ENCODE measurements around the gene PBX1.

Gene PBX1

DNA sequence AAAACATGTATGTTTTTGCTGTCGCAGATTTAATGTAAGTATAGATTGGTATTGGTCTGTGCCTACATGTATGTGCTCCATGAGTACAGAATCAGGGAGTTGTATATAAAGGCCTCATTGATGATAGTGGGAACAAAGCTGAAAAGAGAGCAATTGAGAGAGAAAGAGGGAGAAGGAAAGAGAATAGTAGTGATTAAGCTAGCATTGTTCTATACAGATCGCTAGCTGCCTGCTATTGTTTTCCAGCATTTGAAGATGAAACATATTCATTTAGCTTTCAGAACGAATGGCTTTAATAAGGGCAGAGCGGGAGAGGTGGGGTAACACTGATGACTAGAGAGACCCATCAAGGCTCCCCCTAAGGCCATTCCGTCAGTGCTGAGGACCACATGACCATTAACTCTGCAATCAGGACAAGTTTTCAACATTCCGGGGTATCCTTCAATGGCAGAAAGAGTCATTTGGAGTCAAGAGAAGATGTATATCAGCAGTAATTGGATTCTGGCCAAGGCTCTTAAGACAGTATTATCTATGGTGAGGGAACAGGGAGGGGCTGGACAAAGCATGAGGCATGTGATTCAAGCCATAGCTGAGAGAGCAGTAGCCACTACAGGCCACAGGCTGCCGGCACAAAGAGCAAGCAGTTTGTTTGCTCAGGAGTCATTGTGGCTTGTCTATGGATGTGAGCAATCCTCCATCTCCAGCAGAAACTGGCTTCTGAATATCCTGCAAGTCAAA, 176.5 kb downstream of the PBX1 start:
- DNase-seq = no peak

DNA sequence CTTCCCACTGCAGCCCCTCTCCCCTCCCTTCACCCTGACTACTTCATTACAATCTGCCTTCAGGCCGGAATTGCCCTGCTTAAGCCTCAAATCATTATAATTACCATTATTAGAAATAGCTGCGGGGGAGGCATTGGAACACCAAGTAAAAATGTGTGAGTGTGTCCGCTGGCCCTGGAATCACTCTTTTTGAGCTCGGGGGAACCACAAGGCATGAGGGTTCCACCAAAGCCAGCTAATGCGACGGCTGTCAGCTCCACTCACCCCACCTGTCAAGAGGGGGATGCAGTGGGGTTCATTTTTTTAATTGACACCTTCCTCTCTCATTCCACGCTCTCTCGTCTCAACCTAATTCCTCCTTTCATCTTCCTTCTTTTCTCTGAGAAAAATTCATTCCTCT, 177.2 kb downstream of the PBX1 start:
- DNase-seq = no peak

DNA sequence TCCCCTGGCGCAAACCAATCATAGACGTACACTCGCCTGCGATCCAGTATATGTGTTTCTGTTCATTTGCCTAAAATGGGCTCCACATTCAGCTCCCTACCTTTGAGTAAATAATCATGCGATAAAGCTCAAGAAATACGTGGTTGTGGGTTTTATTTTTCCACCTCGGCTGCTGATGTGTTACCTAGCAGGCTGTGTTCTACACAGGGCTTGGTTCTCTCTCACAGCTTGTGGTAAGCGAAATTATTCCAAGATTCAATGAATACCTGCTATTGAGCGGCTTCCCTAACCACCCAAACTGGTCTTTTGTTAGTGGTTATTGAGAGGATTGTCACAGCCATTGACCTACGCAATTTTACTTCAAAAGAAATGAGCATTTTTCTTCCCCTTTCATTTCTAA, 180.2 kb downstream of the PBX1 start:
- no peak for DNase-seq

DNA sequence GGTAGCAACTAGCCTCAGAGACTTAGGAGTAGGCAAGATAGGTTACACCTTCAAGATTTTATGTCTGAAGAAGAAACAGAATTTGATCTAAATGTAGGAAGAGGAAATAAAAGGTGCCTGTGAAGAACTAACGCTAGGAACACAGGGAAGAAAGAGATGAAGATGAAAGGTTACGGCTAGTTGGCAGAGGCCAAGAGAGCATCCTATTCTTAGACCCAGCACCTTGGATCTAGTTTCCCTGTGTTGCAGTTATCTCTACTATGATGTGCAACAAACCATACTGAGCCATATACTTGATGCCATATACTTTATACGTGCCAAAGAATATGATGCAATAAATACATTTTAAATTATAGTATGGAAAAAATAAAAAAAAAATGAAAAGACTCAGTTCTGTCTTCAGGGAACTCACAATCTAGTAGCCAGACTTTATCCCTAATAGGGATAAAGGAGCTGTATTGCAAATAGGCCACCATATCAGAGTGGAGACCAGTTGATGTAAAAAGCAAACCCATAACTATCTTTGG, 181.1 kb downstream of the PBX1 start:
- no peak for DNase-seq

DNA sequence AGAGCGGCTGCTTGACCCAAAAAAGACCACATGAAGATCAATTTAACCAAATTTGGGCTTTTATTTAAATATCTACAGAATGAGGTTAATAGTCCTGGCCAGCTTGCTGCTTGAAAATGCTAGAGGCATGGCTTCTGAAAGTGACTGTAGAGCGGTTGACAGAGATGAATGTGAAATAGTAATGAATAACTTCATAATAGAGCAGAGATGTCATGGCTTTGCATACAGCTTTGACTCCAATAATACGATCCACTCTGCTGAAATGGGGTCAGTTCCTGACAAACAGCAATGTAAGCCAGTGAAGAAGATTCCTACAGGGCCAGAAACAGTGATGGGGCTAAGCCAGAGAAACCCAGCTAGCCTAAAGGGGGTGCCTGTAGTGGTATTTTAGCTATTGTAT, 183.8 kb downstream of the PBX1 start:
- no peak for DNase-seq

DNA sequence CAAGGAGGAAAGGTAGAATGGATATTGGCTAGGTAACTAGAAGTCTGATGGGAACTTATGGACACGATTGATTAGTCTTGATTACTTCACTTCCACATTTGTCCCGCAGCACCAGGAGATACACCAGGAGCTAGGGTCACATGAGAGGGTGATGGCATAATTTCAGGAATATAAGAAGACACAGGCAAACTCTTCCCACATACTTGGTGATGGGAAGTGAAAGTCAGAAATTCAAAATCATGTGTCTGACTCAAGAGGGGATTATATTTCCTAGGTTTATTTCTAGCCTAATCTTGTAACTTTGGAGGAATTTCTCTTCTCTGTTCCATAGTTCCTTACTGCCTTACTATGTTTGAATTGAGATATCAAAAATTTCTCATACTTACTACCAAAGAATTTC, 185.0 kb downstream of the PBX1 start:
- no peak for DNase-seq

DNA sequence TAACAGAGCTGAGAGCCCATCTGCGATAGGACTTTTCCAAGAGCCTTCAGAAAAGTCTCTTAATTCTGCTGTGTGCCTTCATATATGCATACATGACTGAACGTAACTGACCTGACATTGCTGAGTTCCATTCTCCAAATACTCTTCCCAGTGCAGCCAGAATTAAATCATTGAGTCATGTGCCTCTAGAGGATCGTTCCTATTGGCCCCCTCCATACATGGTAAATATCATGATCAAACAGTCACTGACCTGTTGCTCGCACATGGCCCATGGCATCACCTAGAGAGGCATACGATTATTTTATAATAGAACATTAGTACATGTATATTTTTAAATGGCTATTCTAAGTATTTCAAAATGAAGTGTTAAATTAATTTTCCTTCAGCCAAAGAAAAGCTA, 186.8 kb downstream of the PBX1 start:
- no peak for DNase-seq

DNA sequence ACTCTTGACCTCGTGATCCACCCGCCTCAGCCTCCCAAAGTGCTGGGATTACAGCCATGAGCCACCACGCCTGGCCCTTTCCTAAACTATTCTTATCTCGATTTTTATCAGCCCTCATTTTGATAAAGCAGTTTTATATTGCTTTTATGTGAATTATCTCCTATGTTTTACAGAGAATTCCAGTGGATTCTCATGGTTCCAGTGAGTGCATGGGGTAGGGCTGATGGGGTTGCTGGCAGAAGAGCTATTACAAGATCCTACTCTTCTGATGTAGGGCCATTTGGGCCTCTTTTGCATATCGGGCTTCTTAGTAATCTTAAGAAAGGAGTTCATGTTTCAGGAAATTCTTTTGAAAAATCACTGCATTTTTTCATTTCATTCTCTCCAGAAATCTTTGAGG, 187.6 kb downstream of the PBX1 start:
- no peak for DNase-seq

DNA sequence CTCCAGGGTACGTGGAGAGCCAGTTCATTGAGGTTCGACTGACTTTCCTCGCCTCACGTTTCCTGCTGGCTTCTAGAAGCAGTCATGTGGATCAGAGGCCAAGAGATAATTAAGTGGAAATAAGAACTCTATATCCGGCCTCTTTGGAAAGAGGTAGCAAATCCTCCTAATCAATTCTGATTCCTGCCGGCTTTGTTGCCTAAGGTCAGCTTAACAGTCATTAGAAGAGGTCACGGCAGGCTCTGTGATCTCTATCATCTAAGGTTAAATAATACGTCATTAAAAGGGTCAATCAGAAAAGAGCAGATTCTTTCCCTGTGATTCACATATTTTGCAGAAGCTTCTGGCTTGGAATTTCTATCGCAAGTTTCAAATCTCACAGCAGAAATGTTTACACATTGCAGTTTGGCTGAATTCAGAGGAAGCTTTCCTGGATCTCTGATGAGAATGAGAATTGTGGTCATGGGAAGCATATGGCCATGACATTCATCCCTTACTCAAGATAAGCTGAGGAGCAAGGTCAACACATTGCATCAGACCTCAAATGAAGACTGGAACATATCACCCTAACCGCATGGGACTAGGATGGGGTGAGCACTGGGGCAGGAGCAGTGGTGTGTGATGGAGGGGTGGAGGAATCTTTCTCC, 189.4 kb downstream of the PBX1 start:
- no peak for DNase-seq

DNA sequence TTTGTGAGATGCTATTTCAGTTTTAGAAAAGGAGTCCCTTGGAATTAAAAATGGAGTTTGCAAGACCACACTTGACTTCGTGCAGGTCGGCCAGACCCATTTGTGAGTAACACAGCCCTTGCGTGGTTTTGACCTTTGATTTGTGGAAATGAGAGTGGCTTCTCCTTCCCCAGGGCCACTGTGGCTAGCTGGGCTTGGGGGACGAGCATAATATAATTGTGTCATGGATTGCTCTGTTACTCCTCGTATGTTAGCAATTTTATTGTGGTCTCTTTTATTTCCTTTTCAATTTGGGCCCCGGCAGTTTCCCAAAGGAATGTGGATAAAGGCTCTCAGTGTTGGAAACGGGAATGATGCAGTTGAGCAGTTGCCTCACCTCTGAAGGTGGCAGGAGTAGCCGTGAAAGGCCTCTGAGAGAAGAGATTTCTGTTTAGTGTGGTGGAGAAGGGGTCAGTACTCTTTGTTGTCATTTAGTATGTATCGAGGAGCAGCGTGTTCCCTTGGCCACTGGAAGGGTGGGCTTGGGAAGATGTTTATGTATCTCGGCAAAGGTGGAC, 194.6 kb downstream of the PBX1 start:
- DNase-seq = no peak

DNA sequence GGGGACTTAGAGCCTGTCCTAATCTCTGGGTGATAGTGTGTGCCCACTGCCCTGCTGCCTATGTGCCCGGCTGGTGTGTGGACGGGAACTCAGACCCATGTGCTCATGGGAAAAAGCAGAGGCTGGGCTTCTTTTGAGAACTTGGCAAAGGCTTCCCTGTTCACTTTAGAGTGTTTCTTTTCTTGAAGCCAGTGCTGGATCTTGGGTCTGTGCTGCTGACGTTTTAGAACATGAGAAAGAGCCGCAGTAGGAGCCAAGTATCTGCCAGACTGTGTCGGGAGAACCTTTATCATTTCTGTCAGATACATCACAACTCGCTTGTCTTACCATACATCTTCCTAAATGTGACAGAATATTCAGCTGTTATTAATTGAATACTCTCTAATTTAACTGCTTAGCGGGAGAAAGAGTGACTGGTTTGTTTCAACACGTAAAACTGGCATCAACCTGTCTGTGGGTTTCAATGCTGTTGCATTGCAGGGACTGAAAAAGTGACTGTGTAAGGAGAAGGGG, 195.2 kb downstream of the PBX1 start:
- no peak for DNase-seq

DNA sequence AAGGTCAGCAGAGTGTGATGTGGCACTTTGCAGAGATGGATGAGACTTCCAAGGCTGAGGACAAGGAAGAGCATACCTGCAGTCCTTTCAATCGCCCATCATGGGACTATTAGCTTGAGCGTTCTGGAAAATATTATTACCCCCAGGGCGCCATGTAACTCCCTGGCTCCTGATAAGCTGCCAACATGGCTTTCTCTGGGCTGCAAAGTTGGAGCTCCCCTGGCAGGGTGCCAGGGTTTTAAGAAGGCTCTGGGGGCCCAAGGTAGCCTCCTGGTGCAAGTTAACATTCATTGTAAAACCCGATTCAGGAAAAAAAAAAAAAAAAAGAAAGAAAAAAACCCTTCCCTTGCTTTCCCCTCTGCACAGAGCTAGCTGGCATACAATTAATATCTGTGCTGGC, 196.7 kb downstream of the PBX1 start:
- no peak for DNase-seq

DNA sequence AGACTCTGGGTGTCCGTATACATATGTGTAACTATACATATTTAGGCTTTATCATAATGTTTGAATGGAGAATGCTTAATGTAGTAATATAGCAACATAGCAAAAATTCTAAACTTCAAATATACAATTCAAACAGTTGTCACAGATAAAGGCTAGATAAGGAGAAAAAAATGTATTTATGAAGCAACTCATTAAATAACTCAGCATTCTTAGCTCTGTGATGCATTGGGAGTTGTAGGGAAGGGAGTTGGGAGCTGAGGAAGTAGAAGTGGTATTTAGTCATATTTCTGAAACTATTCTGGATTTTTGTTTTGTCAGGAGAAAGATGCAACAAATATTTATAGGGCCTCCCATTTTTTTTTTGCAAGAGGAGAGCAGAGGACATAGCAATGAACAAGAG, 197.8 kb downstream of the PBX1 start:
- DNase-seq = no peak

DNA sequence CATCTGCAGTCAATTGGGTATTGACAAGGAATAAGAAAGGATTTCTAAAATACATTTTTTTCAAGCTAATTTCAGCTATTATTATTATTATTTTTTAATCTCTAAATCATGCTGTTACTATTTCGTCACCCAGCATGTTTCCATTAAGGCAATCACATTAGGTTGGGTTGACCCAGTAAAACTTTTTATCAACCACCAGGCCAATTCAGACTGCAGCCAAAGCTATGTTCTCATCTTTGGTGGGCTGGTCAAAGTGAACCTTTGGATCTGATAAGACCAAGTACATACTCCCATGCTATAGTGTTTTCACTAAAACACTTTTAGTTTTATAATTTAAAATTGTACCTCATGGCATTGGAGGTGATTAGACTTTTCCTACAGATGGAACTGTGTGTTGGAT, 198.6 kb downstream of the PBX1 start:
- no peak for DNase-seq

DNA sequence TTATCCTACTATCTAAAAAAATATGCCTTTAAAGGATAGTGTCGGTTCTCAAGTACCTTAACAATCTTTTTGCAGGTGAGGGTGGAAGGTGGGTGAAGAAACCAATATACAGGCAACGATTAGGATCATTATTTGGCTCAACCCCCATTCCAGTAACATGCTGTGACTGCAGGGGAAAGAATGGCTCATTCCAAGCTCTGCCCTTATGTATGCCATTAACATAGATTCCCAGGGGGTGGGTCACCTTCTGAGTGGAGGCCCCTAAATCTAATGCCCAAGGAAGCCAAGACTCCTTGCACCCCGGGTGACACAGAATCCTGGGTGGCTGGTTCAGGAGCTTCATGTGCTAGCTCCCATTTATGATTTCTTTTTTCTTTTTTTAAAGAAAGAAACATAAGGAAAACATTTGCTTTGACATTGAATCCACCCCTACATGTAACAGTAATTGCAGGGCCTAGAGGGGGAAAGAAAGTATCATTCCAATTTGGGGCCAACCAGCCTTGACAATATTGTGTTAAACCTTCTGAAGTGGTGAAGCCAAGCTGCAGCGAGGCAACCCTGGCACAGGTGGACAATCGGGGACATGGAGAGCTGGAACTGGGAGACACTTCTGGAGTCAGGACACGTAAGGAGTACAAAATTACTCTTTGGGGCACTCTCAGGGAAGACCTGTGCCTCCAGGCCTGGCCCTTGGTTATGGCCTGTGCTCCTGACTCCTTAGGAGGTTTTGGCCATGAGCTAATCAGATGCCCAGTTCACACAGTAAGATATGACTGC, 200.3 kb downstream of the PBX1 start:
- DNase-seq = no peak

DNA sequence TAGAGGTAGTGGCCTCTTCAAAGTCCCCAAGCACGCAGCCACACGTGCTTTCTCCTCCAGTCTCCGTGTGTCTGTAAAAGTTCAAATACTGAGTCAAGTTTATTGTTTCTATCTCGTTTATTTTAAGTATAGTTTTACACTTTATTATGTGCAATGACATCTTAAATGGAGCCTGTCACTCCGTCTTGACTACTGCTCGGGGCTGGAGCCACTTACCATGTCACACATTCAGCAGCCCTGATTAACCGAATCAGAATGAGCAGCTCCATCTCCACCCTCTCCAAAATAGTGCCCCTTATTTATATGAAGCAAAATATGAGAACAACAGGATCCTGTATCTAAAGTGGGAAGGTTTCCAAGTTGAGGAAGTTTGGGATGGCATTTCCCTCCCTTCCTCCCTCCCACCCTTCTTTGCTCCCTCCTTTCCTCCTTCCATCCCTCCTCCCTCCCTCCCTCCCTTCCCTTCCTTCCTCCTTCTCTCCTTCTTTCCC, 201.0 kb downstream of the PBX1 start:
- no peak for DNase-seq

DNA sequence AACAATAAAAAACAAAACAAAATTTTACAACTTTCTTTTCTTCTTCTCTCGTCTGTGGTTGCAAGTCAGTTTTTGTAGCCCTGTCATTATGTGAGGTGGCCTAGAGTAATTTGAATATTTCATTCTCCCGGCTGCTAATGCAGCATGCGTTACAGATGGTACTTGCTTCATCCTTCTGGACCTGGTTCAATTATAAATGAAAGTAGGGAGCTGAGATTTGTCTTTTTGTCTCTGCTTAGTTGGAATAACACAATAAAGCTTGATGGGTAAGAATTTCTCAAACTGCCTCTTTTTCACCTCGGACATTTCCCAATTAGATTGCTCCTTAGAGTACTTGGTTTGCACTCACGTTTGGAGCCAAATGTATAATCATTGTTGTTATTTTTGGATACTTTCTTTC, 201.6 kb downstream of the PBX1 start:
- DNase-seq = no peak

DNA sequence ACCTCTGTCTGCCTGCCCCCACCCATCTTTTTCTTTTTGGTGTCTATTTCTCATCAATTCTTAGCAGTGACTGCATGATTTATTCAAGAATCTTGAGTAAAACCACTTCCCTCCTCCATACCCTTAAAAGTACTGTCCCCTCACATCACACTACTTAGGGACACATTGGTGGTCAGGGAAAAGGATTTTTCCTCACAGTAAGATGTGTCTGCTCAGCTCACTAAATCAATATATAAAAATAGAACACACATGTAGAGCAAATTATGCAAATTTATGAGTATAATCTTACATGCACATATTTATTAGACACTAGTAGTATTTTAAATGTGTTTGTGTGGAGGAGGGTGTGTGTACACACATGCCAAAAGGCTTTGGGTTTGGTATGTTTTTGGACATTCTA, 202.0 kb downstream of the PBX1 start:
- DNase-seq = no peak

DNA sequence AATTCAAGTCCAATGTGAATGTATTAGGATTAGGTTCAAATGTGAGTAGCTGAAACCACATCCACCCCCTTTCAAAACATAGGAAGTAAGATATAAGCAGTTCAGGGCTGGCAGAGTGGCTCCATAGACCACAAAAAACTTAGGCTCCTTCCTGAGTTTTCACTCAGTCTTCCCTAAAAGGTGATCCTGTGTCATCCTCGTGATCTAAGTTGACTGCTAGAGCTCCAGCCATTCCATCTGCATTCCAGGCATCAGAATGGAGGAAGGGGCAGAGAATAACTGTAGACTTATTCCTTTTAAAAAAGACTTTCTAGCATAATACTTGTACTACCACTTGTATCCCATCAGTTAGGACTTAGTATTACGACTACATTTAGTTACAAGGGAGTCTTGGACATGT, 204.1 kb downstream of the PBX1 start:
- no peak for DNase-seq

DNA sequence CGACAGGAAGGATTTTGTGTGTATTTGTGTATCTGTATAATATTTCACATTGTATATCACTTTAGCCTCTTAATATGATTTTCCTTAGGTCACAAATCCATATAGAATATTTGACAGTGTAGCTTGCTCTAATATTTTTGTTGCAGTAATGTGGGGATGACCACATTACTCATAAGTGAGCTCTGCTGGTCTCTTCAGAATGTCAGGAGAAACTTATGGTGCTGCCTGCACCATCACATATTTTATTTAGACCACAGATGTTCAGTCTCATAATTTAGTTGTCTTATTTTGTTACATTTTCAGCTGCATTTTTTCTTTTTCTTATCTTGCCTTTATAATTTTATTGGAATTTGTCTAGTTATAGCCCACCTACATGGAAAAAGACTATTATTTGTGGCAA, 205.3 kb downstream of the PBX1 start:
- DNase-seq = no peak

DNA sequence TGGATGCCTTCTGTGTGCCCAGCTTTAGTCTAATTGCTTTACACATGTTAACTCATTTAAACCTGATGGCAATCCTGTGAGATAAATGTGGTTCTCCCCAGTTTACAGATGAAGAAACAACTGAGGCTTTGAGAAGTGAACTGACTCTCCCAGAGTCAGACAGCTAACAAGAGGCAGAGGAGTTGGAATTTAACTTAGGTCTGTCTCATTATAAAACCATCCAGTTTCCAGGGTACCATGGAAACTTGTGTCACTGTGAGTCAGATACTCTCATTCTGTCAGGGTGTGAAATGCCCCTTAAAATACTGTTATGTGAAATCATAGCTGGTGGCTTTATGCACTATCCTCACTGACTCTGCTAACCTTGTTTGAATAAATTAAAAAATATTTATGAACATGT, 206.6 kb downstream of the PBX1 start:
- no peak for DNase-seq

DNA sequence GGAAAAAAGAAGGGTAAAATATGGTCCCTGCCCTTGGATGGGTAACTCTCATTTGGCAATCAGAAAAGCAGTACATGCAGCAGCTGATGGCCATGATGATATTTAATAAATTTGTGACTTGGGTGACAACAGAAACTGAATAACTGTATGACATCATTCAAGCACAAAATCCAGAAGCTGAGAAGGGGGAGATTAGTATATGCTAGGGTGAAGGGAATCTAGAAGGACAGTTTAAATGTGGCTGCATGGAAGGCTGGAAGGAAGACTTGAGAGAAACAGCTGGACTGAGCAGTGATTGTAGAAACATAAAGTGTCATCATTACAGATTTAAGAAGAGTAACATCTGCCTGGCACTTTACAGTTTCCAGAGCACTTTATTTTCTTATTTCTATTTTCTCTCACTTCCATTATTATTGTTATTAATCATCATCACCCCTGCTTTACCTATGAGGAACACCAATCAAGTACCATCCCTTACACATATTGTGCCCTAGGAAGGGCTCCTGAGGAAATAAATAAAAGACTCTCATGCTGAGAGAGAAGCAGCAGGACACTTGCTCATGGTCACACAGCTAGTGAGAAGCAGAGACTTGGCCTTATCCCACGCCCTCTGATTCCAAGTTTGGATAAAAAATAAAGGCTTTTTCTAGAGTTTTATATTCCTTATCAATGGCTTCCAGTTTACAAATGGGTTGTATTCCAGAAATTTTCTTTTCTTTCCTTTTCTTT, 207.2 kb downstream of the PBX1 start:
- no peak for DNase-seq

Measured in activated naive CD4-positive, alpha-beta T cell (primary cell).